ENCODE measurements around the gene VWA7.

Gene VWA7

GRCh38 chr6:31722173-31722572 is 55.0 kb downstream of the VWA7 start:
- DNase-seq = no peak
- in situ Hi-C loops (cut with HindIII; ENCODE audit: low pct_ligation_motif_present, low sequenced_read_pairs) = no loop called here
- Histone ChIP-seq H3K36me3 (replicated peaks) (peaks cover 9% of the 10 kb centered on the region), H3K27ac (no peak overlapping the region), H3K4me3 (ENCODE audit: low read depth, low read length) (no peak overlapping the region), H3K27me3 (replicated peaks) (no peaks in the 10 kb centered on the region)
- no peak for TF ChIP-seq CTCF (IDR thresholded peaks at IDR 0.05; ENCODE audit: low read depth, low read length, missing control alignments)

GRCh38 chr6:31721351-31722020 is 55.6 kb downstream of the VWA7 start, which contains the start of gene LY6G6C:
LY6G6C (minus strand) TSS chr6:31721746; CDS start chr6:31721679, 67 bp downstream.
- in situ Hi-C loops (cut with HindIII; ENCODE audit: low pct_ligation_motif_present, low sequenced_read_pairs) = no loop called here
- TF ChIP-seq CTCF (IDR thresholded peaks at IDR 0.05; ENCODE audit: low read depth, low read length, missing control alignments) = no peak
- H3K27ac ChIP-seq = no peak within 1 kb of the TSS
- no peaks in the 10 kb centered on the region for H3K27me3 ChIP-seq (replicated peaks)
- peaks cover 4% of the 10 kb centered on the region for H3K36me3 ChIP-seq (replicated peaks)
- no peak within 1 kb of the TSS for H3K4me3 ChIP-seq (ENCODE audit: low read depth, low read length)
- no peak for DNase-seq

GRCh38 chr6:31720196-31720770 is 56.8 kb downstream of the VWA7 start:
- no peak for DNase-seq
- Histone ChIP-seq H3K27me3 (replicated peaks) (no peaks in the 10 kb centered on the region), H3K36me3 (replicated peaks) (no peaks in the 10 kb centered on the region), H3K27ac (no peak overlapping the region), H3K4me3 (ENCODE audit: low read depth, low read length) (no peak overlapping the region)
- in situ Hi-C loops (cut with HindIII; ENCODE audit: low pct_ligation_motif_present, low sequenced_read_pairs) = no loop called here
- no peak for TF ChIP-seq CTCF (IDR thresholded peaks at IDR 0.05; ENCODE audit: low read depth, low read length, missing control alignments)

- H3K36me3 ChIP-seq (replicated peaks) = no peaks in the 10 kb centered on the region
- H3K4me3 ChIP-seq (ENCODE audit: low read depth, low read length) = no peak overlapping the region
- no peaks in the 10 kb centered on the region for H3K27me3 ChIP-seq (replicated peaks)
- no peak overlapping the region for H3K27ac ChIP-seq
- TF ChIP-seq CTCF (IDR thresholded peaks at IDR 0.05; ENCODE audit: low read depth, low read length, missing control alignments) = no peak
- no peak for DNase-seq
- in situ Hi-C loops (cut with HindIII; ENCODE audit: low pct_ligation_motif_present, low sequenced_read_pairs) = no loop called here
These were observed 58.1 kb downstream of the VWA7 start for GRCh38 chr6:31719001-31719400.

GRCh38 chr6:31718265-31718664 is 58.9 kb downstream of the VWA7 start:
- no peaks in the 10 kb centered on the region for H3K36me3 ChIP-seq (replicated peaks)
- H3K27me3 ChIP-seq (replicated peaks) = no peaks in the 10 kb centered on the region
- no peak overlapping the region for H3K27ac ChIP-seq
- in situ Hi-C loops (cut with HindIII; ENCODE audit: low pct_ligation_motif_present, low sequenced_read_pairs) = no loop called here
- TF ChIP-seq CTCF (IDR thresholded peaks at IDR 0.05; ENCODE audit: low read depth, low read length, missing control alignments) = no peak
- no peak for DNase-seq
- no peak overlapping the region for H3K4me3 ChIP-seq (ENCODE audit: low read depth, low read length)

Data from brain microvascular endothelial cell (primary cell).